MCF 10A (cell line): ENCODE data around the gene MYLK. TPM values are rescaled to one million over a fixed set of nuclear protein-coding genes. Genes with fewer than 3 reads are reported as not detected.

Source experiments
- BruUV-seq: library from RNA; stranded (reverse); fragments of 400-500 nt; replicated peaks from 2 replicates; lab custom pipeline; 2021; lab: Mats Ljungman, UMichigan
- CTCF ChIA-PET: fragments of 300-600 bp; sonication (Branson Sonifier 250); formaldehyde crosslinking; extraction: SDS; loops from one replicate; lab custom pipeline; 2021; ENCODE audit warnings: antibody characterized with exemption, inconsistent platforms; lab: Yijun Ruan, JAX
- POLR2A ChIA-PET: fragments of 300-600, 350-650 bp; sonication (Branson Sonifier 250); formaldehyde crosslinking; extraction: SDS; loops from one replicate; lab custom pipeline; 2020; ENCODE audit warnings: antibody characterized with exemption, inconsistent platforms; lab: Yijun Ruan, JAX
- DNase-seq: peaks from one replicate; pipeline ENCODE4 v3.0.0-alpha.2; 2018; ENCODE audit not compliant: unreplicated experiment
- H3K27ac Mint-ChIP-seq: one replicate; pipeline ENCODE4 v1.8.0; 2022; ENCODE audit warnings: mild to moderate bottlenecking, low read depth, mixed read lengths; ENCODE audit not compliant: unreplicated experiment
- H3K27me3 Mint-ChIP-seq: one replicate; pipeline ENCODE4 v1.8.0; 2022; ENCODE audit warnings: mixed read lengths; ENCODE audit not compliant: insufficient read depth, unreplicated experiment
- H3K36me3 Mint-ChIP-seq: one replicate; pipeline ENCODE4 v1.8.0; 2022; ENCODE audit warnings: mild to moderate bottlenecking, moderate library complexity, mixed read lengths; ENCODE audit not compliant: insufficient read depth, unreplicated experiment
- H3K4me1 Mint-ChIP-seq: one replicate; pipeline ENCODE4 v1.8.0; 2022; ENCODE audit warnings: mixed read lengths; ENCODE audit not compliant: insufficient read depth, unreplicated experiment
- H3K4me3 Mint-ChIP-seq: one replicate; pipeline ENCODE4 v1.8.0; 2022; ENCODE audit warnings: mild to moderate bottlenecking, moderate library complexity, mixed read lengths; ENCODE audit not compliant: unreplicated experiment
- H3K9me3 Mint-ChIP-seq: one replicate; pipeline ENCODE4 v1.8.0; 2022; ENCODE audit warnings: mixed read lengths; ENCODE audit not compliant: unreplicated experiment
- intact Hi-C: fragments of 100-400 bp; cut with micrococcal nuclease; formaldehyde crosslinking; loops from 2 replicates; pipeline ENCODE4 v1.14.1; 2022
- total RNA-seq: library from RNA; stranded (reverse); gene quantifications from 2 replicates; pipeline ENCODE4 v1.2.3, GENCODE V29; 2022
- TF ChIP-seq, protein P1 (sequence below): fragments of 200-600 bp; IDR thresholded peaks from one replicate; pipeline ENCODE4 v1.8.0; 2022; ENCODE audit warnings: antibody characterized with exemption, mild to moderate bottlenecking; ENCODE audit not compliant: unreplicated experiment

The MYLK gene
- total RNA-seq, 1 experiment from 2014 or later = 2.3 TPM

DNA sequence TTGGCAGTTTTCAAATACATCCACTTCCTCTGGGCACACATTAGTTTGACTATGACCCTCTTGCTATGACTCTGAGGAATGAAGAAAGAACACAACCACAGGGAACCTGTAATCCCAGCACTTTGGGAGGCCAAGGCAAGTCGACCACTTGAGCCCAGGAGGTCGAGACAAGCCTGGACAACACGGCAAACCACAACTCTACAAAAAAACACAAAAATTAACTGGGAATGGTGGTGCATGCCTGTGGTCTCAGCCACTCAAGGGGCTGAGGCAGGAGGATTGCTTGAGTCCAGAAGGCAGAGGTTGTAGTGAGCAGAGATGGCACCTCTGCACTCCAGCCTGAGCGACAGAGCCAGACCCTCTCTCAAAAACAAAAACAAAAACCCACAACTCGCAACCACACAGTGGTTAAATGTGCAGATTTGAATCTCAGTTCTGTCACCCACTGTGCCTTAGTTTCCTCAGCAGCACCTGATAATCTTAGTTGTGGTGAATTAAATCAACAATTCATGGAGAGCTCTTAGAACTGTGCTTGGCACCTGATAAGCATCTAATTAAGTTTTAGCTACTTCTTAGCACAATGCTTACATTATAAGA is 65.7 kb downstream of the MYLK start:
- Mint-ChIP-seq H3K27ac (no peak overlapping the region), H3K9me3 (peaks cover 17% of the 10 kb centered on the region), H3K36me3 (no peaks in the 10 kb centered on the region), H3K27me3 (no peaks in the 10 kb centered on the region), H3K4me1 (peaks cover 26% of the 10 kb centered on the region), H3K4me3 (no peak overlapping the region)
- no peak for DNase-seq
- POLR2A ChIA-PET = interaction anchor here (0.6 to 1.2 kb wide), 5 partner anchors 9 to 144 kb away, joined by 3 to 4 read pairs (median 3); no protein-coding TSS in a partner anchor
- intact Hi-C loops = no loop called here
- TF ChIP-seq, protein P1, sequence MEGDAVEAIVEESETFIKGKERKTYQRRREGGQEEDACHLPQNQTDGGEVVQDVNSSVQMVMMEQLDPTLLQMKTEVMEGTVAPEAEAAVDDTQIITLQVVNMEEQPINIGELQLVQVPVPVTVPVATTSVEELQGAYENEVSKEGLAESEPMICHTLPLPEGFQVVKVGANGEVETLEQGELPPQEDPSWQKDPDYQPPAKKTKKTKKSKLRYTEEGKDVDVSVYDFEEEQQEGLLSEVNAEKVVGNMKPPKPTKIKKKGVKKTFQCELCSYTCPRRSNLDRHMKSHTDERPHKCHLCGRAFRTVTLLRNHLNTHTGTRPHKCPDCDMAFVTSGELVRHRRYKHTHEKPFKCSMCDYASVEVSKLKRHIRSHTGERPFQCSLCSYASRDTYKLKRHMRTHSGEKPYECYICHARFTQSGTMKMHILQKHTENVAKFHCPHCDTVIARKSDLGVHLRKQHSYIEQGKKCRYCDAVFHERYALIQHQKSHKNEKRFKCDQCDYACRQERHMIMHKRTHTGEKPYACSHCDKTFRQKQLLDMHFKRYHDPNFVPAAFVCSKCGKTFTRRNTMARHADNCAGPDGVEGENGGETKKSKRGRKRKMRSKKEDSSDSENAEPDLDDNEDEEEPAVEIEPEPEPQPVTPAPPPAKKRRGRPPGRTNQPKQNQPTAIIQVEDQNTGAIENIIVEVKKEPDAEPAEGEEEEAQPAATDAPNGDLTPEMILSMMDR = no peak
- CTCF ChIA-PET = interaction anchor here (0.7 to 0.8 kb wide), 2 partner anchors 10 to 12 kb away, joined by 3 read pairs; no protein-coding TSS in a partner anchor
- BruUV-seq = no TSS peak

DNA sequence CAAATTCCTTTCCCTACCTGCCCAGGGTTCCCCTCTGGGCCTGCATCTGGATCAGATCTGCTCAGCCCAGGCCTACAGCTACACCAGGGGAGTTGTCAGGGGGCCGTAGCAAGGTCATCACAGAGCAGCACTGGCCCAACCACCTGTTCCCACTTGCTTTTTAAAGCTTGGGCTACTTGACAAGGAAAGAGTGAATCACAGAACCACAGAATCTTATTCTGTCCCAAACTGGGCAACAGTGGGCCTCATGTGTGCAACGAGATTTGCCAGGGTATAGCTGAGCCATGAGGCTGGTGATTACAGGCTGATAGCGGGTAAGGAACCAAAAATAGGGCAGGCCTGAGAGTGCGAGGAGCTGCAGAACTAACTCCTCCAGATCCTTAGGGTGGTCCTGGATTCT is 66.7 kb downstream of the MYLK start:
- DNase-seq = no peak
- intact Hi-C loops = no loop called here
- peak overlapping the region; percentile 63 for H3K27ac Mint-ChIP-seq
- TF ChIP-seq, protein P1 = no peak
- ChIA-PET CTCF (no interaction called here), POLR2A (interaction anchor here (0.8 kb wide), 1 partner anchor 89 kb away, joined by 3 read pairs; no protein-coding TSS in a partner anchor)
- H3K4me3 Mint-ChIP-seq = no peak overlapping the region
- H3K4me1 Mint-ChIP-seq = peaks cover 26% of the 10 kb centered on the region
- peaks cover 7% of the 10 kb centered on the region for H3K9me3 Mint-ChIP-seq
- H3K27me3 Mint-ChIP-seq = no peaks in the 10 kb centered on the region
- no TSS peak for BruUV-seq
- no peaks in the 10 kb centered on the region for H3K36me3 Mint-ChIP-seq

DNA sequence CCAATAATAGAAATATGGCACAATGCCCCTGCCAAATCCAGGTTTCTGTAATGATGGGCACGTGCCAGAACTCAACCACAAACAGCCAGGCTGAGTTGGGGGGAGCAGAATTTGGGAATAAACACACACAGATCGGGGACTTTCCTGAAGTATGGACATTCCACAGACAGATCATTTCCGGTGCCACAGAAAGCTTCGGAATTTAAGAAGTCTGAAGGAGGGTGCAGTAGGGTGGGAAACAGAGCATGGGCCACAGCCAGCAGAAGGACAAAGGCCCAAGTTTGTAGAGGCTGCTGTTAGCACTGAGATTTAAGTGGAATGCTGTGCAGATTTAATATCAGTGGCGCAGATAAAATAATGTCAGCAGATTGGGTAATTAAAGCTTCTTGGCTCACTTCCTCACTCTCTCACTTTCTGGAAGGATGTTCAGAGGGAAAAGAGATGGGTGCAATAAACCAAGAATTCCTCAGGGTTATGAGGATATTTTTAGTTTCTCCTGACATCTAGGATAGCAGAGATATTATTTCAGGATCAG is 67.4 kb downstream of the MYLK start:
- Mint-ChIP-seq H3K9me3 (peaks cover under 1% of the 10 kb centered on the region), H3K36me3 (no peaks in the 10 kb centered on the region), H3K4me3 (peak overlapping the region; percentile 17), H3K27me3 (no peaks in the 10 kb centered on the region), H3K4me1 (peaks cover 26% of the 10 kb centered on the region), H3K27ac (peak overlapping the region; percentile 63)
- POLR2A ChIA-PET = interaction anchor here (0.7 to 0.8 kb wide), 2 partner anchors 26 to 747 kb away, joined by 3 read pairs; no protein-coding TSS in a partner anchor
- intact Hi-C loops = no loop called here
- TF ChIP-seq, protein P1 = no peak
- DNase-seq = peak; percentile 50
- CTCF ChIA-PET = no interaction called here
- no TSS peak for BruUV-seq

DNA sequence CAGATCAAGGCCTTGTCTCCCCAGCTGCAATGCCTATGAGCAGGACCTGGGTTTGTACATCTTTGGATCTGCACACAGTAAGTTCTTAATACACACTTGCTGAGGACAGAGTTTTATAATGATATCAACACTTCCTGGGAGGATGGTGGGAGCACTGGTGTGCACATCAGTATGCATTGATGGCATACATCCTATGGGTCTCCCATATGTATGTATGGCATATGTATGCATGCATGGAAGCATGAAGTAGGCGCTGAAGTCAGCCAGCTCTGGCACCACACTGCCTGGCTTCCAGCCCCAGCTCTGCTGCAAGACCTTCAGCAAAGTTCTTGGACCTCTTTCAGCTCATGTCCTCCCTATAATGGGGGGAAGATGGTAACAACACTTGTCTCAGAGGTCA is 68.2 kb downstream of the MYLK start:
- Mint-ChIP-seq H3K27me3 (no peaks in the 10 kb centered on the region), H3K36me3 (no peaks in the 10 kb centered on the region), H3K9me3 (no peaks in the 10 kb centered on the region), H3K4me3 (no peak overlapping the region), H3K27ac (no peak overlapping the region), H3K4me1 (peaks cover 26% of the 10 kb centered on the region)
- DNase-seq = no peak
- no TSS peak for BruUV-seq
- intact Hi-C loops = no loop called here
- ChIA-PET CTCF (no interaction called here), POLR2A (interaction anchor here (0.7 to 0.8 kb wide), 2 partner anchors 25 to 748 kb away, joined by 3 read pairs; no protein-coding TSS in a partner anchor)
- TF ChIP-seq, protein P1 = no peak
